Measurements from ENCODE around the gene FAM120A. TPM values are rescaled to one million over a fixed set of nuclear protein-coding genes. Genes with fewer than 3 reads are reported as not detected.

Gene FAM120A
- polyA plus RNA-seq, 1 donor from 2014 or later: 8.9 TPM

DNA sequence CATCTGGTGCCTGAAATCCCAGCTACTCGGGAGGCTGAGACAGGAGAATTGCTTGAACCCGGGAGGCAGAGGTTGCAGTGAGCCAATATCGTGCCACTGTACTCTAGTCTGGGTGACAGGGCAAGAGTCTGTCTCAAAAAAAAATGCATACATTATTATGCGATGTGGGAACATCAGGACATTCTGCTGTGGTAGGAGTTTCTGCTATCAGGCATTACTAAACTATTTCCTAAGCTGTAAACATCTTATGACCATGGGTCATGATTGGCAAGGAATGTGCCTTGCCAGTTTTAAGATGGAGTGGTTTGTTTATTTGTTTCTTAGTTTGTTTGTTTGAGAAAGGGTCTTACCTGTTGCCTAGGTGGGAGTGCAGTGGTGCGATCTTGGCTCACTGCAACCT, 45.1 kb upstream of the FAM120A start:
- Histone ChIP-seq H3K4me2 (ENCODE audit: low read length) (no peak overlapping the region), H2AFZ (ENCODE audit: low read depth, low read length) (no peak overlapping the region), H3K36me3 (ENCODE audit: insufficient read depth, low read length) (no peaks in the 10 kb centered on the region), H3F3A (ENCODE audit: insufficient read depth, low read length, poor library complexity, severe bottlenecking) (no peaks in the 10 kb centered on the region), H3K9me3 (ENCODE audit: low read length) (no peaks in the 10 kb centered on the region), H3K9me2 (ENCODE audit: insufficient read depth, low read length) (no peaks in the 10 kb centered on the region), H3K27ac (ENCODE audit: low read length) (no peak overlapping the region), H3K9ac (ENCODE audit: low read length) (no peak overlapping the region), H3K27me3 (ENCODE audit: insufficient read depth, low read depth, low read length) (no peaks in the 10 kb centered on the region), H4K20me1 (ENCODE audit: insufficient read depth) (no peaks in the 10 kb centered on the region), H3K4me3 (ENCODE audit: low read length) (no peak overlapping the region), H3K79me2 (replicated peaks; ENCODE audit: insufficient read depth, low read length) (no peaks in the 10 kb centered on the region)
- TF ChIP-seq, protein P1, sequence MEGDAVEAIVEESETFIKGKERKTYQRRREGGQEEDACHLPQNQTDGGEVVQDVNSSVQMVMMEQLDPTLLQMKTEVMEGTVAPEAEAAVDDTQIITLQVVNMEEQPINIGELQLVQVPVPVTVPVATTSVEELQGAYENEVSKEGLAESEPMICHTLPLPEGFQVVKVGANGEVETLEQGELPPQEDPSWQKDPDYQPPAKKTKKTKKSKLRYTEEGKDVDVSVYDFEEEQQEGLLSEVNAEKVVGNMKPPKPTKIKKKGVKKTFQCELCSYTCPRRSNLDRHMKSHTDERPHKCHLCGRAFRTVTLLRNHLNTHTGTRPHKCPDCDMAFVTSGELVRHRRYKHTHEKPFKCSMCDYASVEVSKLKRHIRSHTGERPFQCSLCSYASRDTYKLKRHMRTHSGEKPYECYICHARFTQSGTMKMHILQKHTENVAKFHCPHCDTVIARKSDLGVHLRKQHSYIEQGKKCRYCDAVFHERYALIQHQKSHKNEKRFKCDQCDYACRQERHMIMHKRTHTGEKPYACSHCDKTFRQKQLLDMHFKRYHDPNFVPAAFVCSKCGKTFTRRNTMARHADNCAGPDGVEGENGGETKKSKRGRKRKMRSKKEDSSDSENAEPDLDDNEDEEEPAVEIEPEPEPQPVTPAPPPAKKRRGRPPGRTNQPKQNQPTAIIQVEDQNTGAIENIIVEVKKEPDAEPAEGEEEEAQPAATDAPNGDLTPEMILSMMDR (IDR thresholded peaks at IDR 0.05; ENCODE audit: poor library complexity, severe bottlenecking): no peak
- TF ChIP-seq EZH2 (IDR thresholded peaks at IDR 0.05; ENCODE audit: borderline replicate concordance, insufficient read depth, low read length, poor library complexity, severe bottlenecking): no peak
- no peak for TF ChIP-seq RAD21 (conservative IDR thresholded peaks at IDR 0.05)
- no peak for TF ChIP-seq POLR2AphosphoS5 (IDR thresholded peaks at IDR 0.05)
- TF ChIP-seq MXI1 (conservative IDR thresholded peaks at IDR 0.05; ENCODE audit: poor library complexity, severe bottlenecking): no peak
- no peak for TF ChIP-seq SMC3 (conservative IDR thresholded peaks at IDR 0.05; ENCODE audit: poor library complexity)
- TF ChIP-seq REST (IDR thresholded peaks at IDR 0.05; ENCODE audit: borderline replicate concordance): no peak
- no peak for TF ChIP-seq EP300 (conservative IDR thresholded peaks at IDR 0.05; ENCODE audit: poor library complexity, severe bottlenecking)
- TF ChIP-seq TAF1 (IDR thresholded peaks at IDR 0.05; ENCODE audit: low read depth): no peak

DNA sequence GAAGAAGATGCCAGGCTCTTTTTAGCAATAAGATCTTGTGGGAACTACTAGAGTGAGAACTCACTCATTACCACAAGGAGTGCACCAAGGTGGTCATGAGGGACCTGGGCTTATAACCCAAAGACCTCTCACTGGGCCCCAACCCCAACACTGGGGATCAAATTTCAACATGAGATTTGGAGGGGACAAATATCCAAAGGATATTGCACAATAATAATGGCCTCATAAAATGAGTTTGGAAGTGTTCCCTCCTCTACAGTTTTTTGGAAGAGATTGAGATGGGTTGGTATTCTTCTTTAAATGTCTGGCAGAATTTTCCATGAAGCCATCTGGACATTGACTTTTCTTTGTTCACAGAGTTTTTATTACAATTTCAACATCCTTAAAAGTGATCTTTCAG, 38.0 kb upstream of the FAM120A start:
- Histone ChIP-seq H3K36me3 (ENCODE audit: insufficient read depth, low read length) (no peaks in the 10 kb centered on the region), H3K79me2 (replicated peaks; ENCODE audit: insufficient read depth, low read length) (no peaks in the 10 kb centered on the region), H3K9ac (ENCODE audit: low read length) (no peak overlapping the region), H3K9me3 (ENCODE audit: low read length) (no peaks in the 10 kb centered on the region), H3K9me2 (ENCODE audit: insufficient read depth, low read length) (no peaks in the 10 kb centered on the region), H2AFZ (ENCODE audit: low read depth, low read length) (no peak overlapping the region), H3K27ac (ENCODE audit: low read length) (no peak overlapping the region), H3F3A (ENCODE audit: insufficient read depth, low read length, poor library complexity, severe bottlenecking) (no peaks in the 10 kb centered on the region), H3K4me2 (ENCODE audit: low read length) (no peak overlapping the region), H3K4me3 (ENCODE audit: low read length) (no peak overlapping the region), H3K27me3 (ENCODE audit: insufficient read depth, low read depth, low read length) (no peaks in the 10 kb centered on the region), H4K20me1 (ENCODE audit: insufficient read depth) (no peaks in the 10 kb centered on the region)
- no peak for TF ChIP-seq SMC3 (conservative IDR thresholded peaks at IDR 0.05; ENCODE audit: poor library complexity)
- TF ChIP-seq MXI1 (conservative IDR thresholded peaks at IDR 0.05; ENCODE audit: poor library complexity, severe bottlenecking): no peak
- no peak for TF ChIP-seq EZH2 (IDR thresholded peaks at IDR 0.05; ENCODE audit: borderline replicate concordance, insufficient read depth, low read length, poor library complexity, severe bottlenecking)
- no peak for TF ChIP-seq TAF1 (IDR thresholded peaks at IDR 0.05; ENCODE audit: low read depth)
- TF ChIP-seq RAD21 (conservative IDR thresholded peaks at IDR 0.05): no peak
- no peak for TF ChIP-seq POLR2AphosphoS5 (IDR thresholded peaks at IDR 0.05)
- TF ChIP-seq EP300 (conservative IDR thresholded peaks at IDR 0.05; ENCODE audit: poor library complexity, severe bottlenecking): no peak

Data from neural cell (in vitro differentiated cells).